B cell (primary cell): Measurements from ENCODE around the gene CHST13.

Experiments used
- EZH2 ChIP-seq: IDR thresholded peaks from 2 replicates; pipeline ENCODE4 v1.6.1; 2012; ENCODE audit warnings: borderline replicate concordance, low read depth, mild to moderate bottlenecking, moderate library complexity, low read length; ENCODE audit not compliant: insufficient read depth, poor library complexity, severe bottlenecking
- TF ChIP-seq, protein P1 (sequence below): fragments of 200-600 bp; IDR thresholded peaks from one replicate; pipeline ENCODE4 v1.8.0; 2022; ENCODE audit warnings: antibody characterized with exemption, mild to moderate bottlenecking

GRCh38 chr3:126486360-126486847 is 37.6 kb upstream of the CHST13 start:
- TF ChIP-seq, protein P1, sequence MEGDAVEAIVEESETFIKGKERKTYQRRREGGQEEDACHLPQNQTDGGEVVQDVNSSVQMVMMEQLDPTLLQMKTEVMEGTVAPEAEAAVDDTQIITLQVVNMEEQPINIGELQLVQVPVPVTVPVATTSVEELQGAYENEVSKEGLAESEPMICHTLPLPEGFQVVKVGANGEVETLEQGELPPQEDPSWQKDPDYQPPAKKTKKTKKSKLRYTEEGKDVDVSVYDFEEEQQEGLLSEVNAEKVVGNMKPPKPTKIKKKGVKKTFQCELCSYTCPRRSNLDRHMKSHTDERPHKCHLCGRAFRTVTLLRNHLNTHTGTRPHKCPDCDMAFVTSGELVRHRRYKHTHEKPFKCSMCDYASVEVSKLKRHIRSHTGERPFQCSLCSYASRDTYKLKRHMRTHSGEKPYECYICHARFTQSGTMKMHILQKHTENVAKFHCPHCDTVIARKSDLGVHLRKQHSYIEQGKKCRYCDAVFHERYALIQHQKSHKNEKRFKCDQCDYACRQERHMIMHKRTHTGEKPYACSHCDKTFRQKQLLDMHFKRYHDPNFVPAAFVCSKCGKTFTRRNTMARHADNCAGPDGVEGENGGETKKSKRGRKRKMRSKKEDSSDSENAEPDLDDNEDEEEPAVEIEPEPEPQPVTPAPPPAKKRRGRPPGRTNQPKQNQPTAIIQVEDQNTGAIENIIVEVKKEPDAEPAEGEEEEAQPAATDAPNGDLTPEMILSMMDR = no peak
- TF ChIP-seq EZH2 = no peak
